CD4-positive, CD25-positive, alpha-beta regulatory T cell (primary cell): Measurements from ENCODE around the gene PRAMEF18. TPM values are rescaled to one million over a fixed set of nuclear protein-coding genes. Genes with fewer than 3 reads are reported as not detected.
"Not testable (repeated sequence)": the region's sequence is repeated elsewhere in the genome, so short reads cannot be mapped to it uniquely, and the experiment has no call there.

Source experiments
- ATAC-seq, 2 donors: fragments of 150-1000 bp; cut with Tn5 transposase; one replicate each; pipeline ENCODE4 v1.10.0; 2021; ENCODE audit warnings: low read depth in 2 of 2, moderate number of reproducible peaks in 2 of 2, moderate library complexity in 1 of 2
- DNase-seq, 3 donors: peaks; one replicate each; pipeline versions ENCODE4 v3.0.0 to v3.0.0-alpha.2; 2012 to 2022; ENCODE audit warnings: mixed read lengths in 1 of 3
- H3K27ac ChIP-seq: one replicate; pipeline ENCODE4 v1.7.0; 2013; ENCODE audit warnings: mild to moderate bottlenecking, low read length; ENCODE audit not compliant: insufficient read depth, poor library complexity, severe bottlenecking
- H3K27me3 ChIP-seq: one replicate; pipeline ENCODE4 v1.7.0; 2013; ENCODE audit warnings: low read length; ENCODE audit not compliant: control insufficient read depth, insufficient read depth
- H3K36me3 ChIP-seq: one replicate; pipeline ENCODE4 v1.7.0; 2013; ENCODE audit warnings: mild to moderate bottlenecking, low read length, moderate library complexity; ENCODE audit not compliant: control insufficient read depth, insufficient read depth
- H3K4me1 ChIP-seq: 2 replicates; pipeline ENCODE4 v1.7.0; 2013; ENCODE audit warnings: mild to moderate bottlenecking, low read length; ENCODE audit not compliant: insufficient read depth, control insufficient read depth, poor library complexity, severe bottlenecking
- H3K4me3 ChIP-seq: one replicate; pipeline ENCODE4 v1.7.0; 2013; ENCODE audit warnings: low read depth, mild to moderate bottlenecking, low read length, moderate library complexity
- H3K9me3 ChIP-seq, 2 experiments: 1 replicate in 1 of 2; 2 replicates in 1 of 2; pipeline ENCODE4 v1.7.0; 2013; ENCODE audit warnings: low read length in 2 of 2, mild to moderate bottlenecking in 1 of 2, moderate library complexity in 1 of 2; ENCODE audit not compliant: control insufficient read depth in 2 of 2
- H3K27ac Mint-ChIP-seq, 3 donors: one replicate each; pipeline ENCODE4 v1.8.0; 2020 to 2022; ENCODE audit warnings: mild to moderate bottlenecking in 3 of 3, mixed read lengths in 3 of 3, moderate library complexity in 2 of 3
- H3K27me3 Mint-ChIP-seq: one replicate; pipeline ENCODE4 v1.8.0; 2022; ENCODE audit warnings: mild to moderate bottlenecking, mixed read lengths
- H3K36me3 Mint-ChIP-seq: one replicate; pipeline ENCODE4 v1.8.0; 2020; ENCODE audit warnings: mixed read lengths
- H3K4me1 Mint-ChIP-seq, 4 donors: one replicate each; pipeline ENCODE4 v1.8.0; 2020 to 2022; ENCODE audit warnings: mixed read lengths in 4 of 4, mild to moderate bottlenecking in 1 of 4
- H3K4me3 Mint-ChIP-seq, 4 donors: one replicate each; pipeline ENCODE4 v1.8.0; 2020 to 2022; ENCODE audit warnings: mild to moderate bottlenecking in 4 of 4, mixed read lengths in 4 of 4, moderate library complexity in 3 of 4
- H3K9me3 Mint-ChIP-seq, 7 donors: one replicate each; pipeline ENCODE4 v1.8.0; 2020 to 2022; ENCODE audit warnings: mixed read lengths in 7 of 7, mild to moderate bottlenecking in 3 of 7, moderate library complexity in 2 of 7
- polyA plus RNA-seq, 4 donors: library from polyadenylated mRNA; unstranded; fragments of 300-500 nt; fragmentation: Illumina TruSeq; gene quantifications; one replicate each; pipeline ENCODE4 v1.2.3, GENCODE V29; 2021
- total RNA-seq: library from RNA; stranded (reverse); gene quantifications from one replicate; pipeline ENCODE4 v1.2.3, GENCODE V29; 2022

PRAMEF18 gene
- total and polyA plus RNA-seq, 5 donors from 2014 or later: not detected

DNA sequence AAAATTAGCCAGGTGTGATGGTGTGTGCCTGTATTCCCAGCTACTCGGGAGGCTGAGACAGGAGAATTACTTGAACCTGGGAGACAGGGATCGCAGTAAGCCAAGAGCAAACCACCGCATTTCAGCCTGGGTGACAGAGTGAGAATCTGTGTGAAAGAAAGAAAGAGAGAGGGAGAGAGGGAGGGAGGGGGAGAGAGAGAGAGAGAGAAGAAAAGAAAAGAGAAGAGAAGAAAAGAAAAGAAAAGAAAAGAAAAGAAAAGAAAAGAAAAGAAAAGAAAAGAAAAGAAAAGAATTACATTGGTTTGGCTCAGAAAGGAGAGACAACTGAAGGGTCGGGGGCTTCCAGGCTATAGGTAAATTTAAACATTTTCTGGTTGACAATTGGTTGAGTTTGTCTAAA lies 13.7 kb upstream of the PRAMEF18 start:
- not testable (repeated sequence) for H3K4me3 Mint-ChIP-seq, H3K27ac ChIP-seq, H3K27me3 Mint-ChIP-seq, H3K4me1 ChIP-seq, ATAC-seq, H3K9me3 Mint-ChIP-seq, H3K36me3 ChIP-seq, DNase-seq, H3K27ac Mint-ChIP-seq, H3K36me3 Mint-ChIP-seq, H3K4me3 ChIP-seq, H3K9me3 ChIP-seq, H3K4me1 Mint-ChIP-seq, H3K27me3 ChIP-seq

DNA sequence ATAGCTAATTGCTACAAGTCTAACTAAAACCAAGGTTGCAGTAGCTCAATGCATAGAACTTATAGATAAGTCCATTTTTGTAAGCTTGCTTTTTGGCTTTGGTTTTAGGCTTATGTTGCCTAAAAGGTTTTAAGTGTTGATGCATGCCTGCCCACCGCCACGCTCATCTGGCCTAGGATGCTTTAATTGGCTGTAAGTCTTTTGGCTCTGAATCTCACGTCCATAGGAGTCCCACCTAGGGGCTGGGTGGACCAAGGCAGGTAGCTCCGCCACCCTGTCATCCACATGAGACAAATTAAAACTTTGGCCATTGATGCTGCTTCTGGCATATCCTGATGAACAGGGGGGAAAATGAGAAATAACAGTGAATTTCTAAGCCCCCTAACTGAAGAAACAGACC lies 11.6 kb upstream of the PRAMEF18 start:
- ATAC-seq, H3K4me1 ChIP-seq, H3K9me3 ChIP-seq, H3K4me3 Mint-ChIP-seq, H3K27me3 ChIP-seq, H3K4me1 Mint-ChIP-seq, H3K36me3 ChIP-seq, DNase-seq, H3K27ac Mint-ChIP-seq, H3K9me3 Mint-ChIP-seq, H3K4me3 ChIP-seq, H3K36me3 Mint-ChIP-seq, H3K27ac ChIP-seq: not testable (repeated sequence)
- peaks cover 13% of the 10 kb centered on the region for H3K27me3 Mint-ChIP-seq

DNA sequence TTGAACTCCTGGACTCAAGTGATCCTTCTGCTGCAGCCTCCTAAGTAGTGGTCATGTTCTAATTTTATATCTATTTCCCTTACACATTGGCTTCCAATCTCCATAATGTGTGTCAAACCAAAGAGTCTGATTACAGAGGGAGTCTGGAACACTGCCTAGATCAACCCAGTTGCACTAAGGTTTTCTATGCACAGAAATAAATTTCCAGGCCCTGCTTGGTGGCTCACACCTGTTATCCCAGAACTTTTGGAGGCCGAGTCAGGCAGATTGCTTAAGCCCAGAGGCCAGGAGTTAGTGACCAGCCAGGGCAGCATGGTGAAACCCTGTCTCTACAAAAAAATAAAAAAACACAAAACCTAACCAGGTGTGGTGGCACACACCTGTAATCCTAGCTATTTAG lies 8.1 kb upstream of the PRAMEF18 start:
- not testable (repeated sequence) for H3K27me3 ChIP-seq, H3K9me3 Mint-ChIP-seq, H3K4me3 ChIP-seq, H3K4me1 ChIP-seq, H3K27ac Mint-ChIP-seq, H3K9me3 ChIP-seq, ATAC-seq, H3K27me3 Mint-ChIP-seq, H3K4me3 Mint-ChIP-seq, H3K36me3 Mint-ChIP-seq, H3K36me3 ChIP-seq, DNase-seq, H3K4me1 Mint-ChIP-seq, H3K27ac ChIP-seq

GRCh38 chr1:13232056-13232455 lies 6.1 kb upstream of the PRAMEF18 start:
- not testable (repeated sequence) for H3K9me3 Mint-ChIP-seq, ATAC-seq, H3K9me3 ChIP-seq, H3K36me3 ChIP-seq, H3K27me3 Mint-ChIP-seq, H3K36me3 Mint-ChIP-seq, H3K4me1 Mint-ChIP-seq, H3K4me3 ChIP-seq, H3K4me3 Mint-ChIP-seq, H3K4me1 ChIP-seq, H3K27ac ChIP-seq, H3K27ac Mint-ChIP-seq, DNase-seq, H3K27me3 ChIP-seq

DNA sequence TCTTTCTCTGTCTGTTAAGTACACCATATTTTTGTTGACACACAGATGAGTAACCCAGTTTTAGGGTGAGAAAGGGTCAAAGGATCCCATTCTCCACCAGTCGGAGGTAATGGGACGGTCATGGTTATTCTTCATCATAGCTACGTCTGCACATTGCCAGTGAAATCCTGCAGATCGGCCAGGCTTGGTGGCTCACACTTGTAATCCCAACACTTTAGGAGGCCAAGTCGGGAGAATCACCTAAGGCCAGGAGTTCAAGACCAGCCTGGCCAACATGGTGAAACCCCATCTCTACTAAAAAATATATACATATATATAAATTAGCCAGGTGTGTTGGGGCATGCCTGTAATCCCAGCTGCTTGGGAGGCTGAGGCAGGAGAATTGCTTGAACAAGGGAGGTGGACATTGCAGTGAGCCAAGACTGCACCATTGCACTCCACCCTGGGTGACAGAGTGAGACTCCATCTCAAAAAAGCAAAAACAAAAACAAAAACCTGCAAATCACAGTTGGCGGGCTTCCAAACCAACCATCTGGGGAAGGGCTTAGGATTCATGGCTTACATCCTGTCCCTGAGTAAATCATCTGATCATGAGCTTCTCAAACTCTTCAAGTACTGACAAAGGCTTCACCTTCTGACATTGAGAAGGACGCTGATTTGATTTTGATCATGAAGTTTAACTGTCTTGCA lies 5.3 kb upstream of the PRAMEF18 start:
- H3K27me3 ChIP-seq, H3K36me3 ChIP-seq, H3K4me3 ChIP-seq, H3K27ac Mint-ChIP-seq, H3K9me3 ChIP-seq, DNase-seq, H3K9me3 Mint-ChIP-seq, ATAC-seq, H3K27ac ChIP-seq, H3K27me3 Mint-ChIP-seq, H3K4me1 ChIP-seq, H3K36me3 Mint-ChIP-seq, H3K4me1 Mint-ChIP-seq, H3K4me3 Mint-ChIP-seq: not testable (repeated sequence)

DNA sequence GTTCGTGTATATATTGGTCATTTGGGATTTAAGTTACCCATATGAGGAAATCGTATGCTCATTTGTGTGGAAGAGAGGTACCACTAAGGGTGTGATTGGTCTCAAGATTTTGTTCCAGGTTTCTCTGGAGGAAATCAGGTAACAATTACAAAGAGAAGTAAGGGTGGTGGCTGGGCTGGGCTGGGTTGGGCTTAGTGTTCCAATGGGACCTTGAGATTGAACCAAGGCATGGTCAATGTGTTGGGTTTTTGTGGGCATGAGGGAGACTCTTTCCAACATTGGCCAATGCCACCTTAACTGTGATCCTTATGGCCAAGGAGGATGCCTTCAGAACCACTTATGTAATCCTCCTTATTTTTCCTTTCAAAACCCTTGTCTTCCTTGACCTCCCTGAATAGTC lies 4.6 kb upstream of the PRAMEF18 start:
- H3K36me3 ChIP-seq, H3K27ac ChIP-seq, H3K27ac Mint-ChIP-seq, H3K4me3 Mint-ChIP-seq, H3K4me1 ChIP-seq, H3K4me3 ChIP-seq, H3K4me1 Mint-ChIP-seq, H3K9me3 Mint-ChIP-seq, H3K36me3 Mint-ChIP-seq, H3K27me3 ChIP-seq, H3K27me3 Mint-ChIP-seq, H3K9me3 ChIP-seq, ATAC-seq, DNase-seq: not testable (repeated sequence)

GRCh38 chr1:13230096-13230495 lies 4.1 kb upstream of the PRAMEF18 start:
- H3K36me3 Mint-ChIP-seq, H3K36me3 ChIP-seq, H3K27me3 ChIP-seq, H3K4me3 ChIP-seq, H3K4me3 Mint-ChIP-seq, ATAC-seq, H3K9me3 ChIP-seq, H3K27me3 Mint-ChIP-seq, H3K27ac ChIP-seq, H3K9me3 Mint-ChIP-seq, H3K4me1 Mint-ChIP-seq, DNase-seq, H3K27ac Mint-ChIP-seq, H3K4me1 ChIP-seq: not testable (repeated sequence)

DNA sequence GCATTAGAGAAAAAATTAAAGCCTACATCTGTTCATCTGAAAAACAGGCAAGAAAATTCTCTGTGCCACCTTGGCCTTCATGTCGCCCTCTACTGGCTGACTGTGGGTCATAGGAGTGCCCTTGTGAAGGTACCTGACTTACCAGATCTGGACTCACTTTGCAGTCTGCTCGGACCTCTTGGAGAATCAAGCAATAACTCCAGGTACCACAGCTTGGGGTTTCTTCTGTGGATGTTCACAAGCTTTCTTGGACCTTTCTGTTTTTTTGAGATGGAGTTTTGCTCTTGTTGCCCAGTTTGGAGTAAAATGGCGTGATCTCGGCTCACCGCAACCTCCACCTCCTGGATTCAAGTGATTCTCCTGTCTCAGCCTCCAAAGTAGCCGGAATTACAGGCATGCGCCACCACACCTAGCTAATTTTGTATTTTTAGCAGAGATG lies 2.4 kb upstream of the PRAMEF18 start:
- no peaks in the 10 kb centered on the region for H3K36me3 Mint-ChIP-seq
- peak in 2 of 3 donors; percentile 6 to 20 for DNase-seq
- no peak for ATAC-seq
- Histone ChIP-seq H3K4me1 (no peaks in the 10 kb centered on the region), H3K27me3 (peaks cover 2% of the 10 kb centered on the region), H3K9me3 (no peaks in the 10 kb centered on the region), H3K36me3 (no peaks in the 10 kb centered on the region), H3K4me3 (no peak overlapping the region), H3K27ac (no peak overlapping the region)
- peaks cover 0 to 2% (median 0%) of the 10 kb centered on the region in 7 donors for H3K9me3 Mint-ChIP-seq
- H3K4me3 Mint-ChIP-seq: no peak overlapping the region
- peaks cover 8% of the 10 kb centered on the region for H3K27me3 Mint-ChIP-seq
- H3K27ac Mint-ChIP-seq: no peak overlapping the region
- H3K4me1 Mint-ChIP-seq: no peaks in the 10 kb centered on the region
